Skeletal muscle satellite cell (primary cell): Measurements from ENCODE around the gene UBE2L6.

Experiments
- H3K27me3 ChIP-seq: 2 replicates; pipeline ENCODE4 v1.7.0; 2013; ENCODE audit warnings: low read length; ENCODE audit not compliant: control insufficient read depth, insufficient read depth
- H3K36me3 ChIP-seq: 2 replicates; pipeline ENCODE4 v1.7.0; 2013; ENCODE audit warnings: mild to moderate bottlenecking, control low read depth, low read length; ENCODE audit not compliant: insufficient read depth
- H3K4me1 ChIP-seq: 2 replicates; pipeline ENCODE4 v1.7.0; 2013; ENCODE audit warnings: low read length; ENCODE audit not compliant: control insufficient read depth, insufficient read depth
- H3K4me2 ChIP-seq: 2 replicates; pipeline ENCODE4 v1.7.0; 2013; ENCODE audit warnings: mild to moderate bottlenecking, low read length
- H3K4me3 ChIP-seq: 2 replicates; pipeline ENCODE4 v1.7.0; 2013; ENCODE audit warnings: low read length
- H3K9ac ChIP-seq: 2 replicates; pipeline ENCODE4 v1.7.0; 2013; ENCODE audit warnings: mild to moderate bottlenecking, low read depth, low read length, moderate library complexity
- H3K9me3 ChIP-seq: replicated peaks from 2 replicates; pipeline ENCODE4 v1.7.0; 2013; ENCODE audit warnings: mild to moderate bottlenecking, control low read depth, low read length

UBE2L6 gene

DNA sequence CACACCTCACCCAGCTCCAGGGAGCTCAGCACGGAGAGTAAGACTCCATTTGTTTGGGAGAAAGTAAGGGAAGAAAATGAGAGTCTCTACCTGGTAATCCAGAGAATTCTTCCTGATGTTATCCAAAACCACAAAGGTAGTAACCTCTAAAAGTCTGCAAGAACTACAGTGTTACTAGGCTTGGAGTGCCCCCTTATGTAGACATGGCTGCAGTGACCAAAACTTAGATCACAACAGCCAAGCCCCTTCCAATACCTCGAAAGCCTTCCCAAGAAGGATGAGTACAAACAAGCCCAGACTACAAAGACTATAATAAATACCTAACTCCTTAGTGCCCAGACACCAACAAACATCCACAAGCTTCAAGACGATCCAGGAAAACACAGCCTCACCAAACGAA lies 4.9 kb downstream of the UBE2L6 start:
- Histone ChIP-seq H3K4me1 (peaks cover 5% of the 10 kb centered on the region), H3K36me3 (peaks cover under 1% of the 10 kb centered on the region), H3K9ac (no peak overlapping the region), H3K4me3 (no peak overlapping the region), H3K27me3 (no peaks in the 10 kb centered on the region), H3K4me2 (no peak overlapping the region), H3K9me3 (no peaks in the 10 kb centered on the region)

DNA sequence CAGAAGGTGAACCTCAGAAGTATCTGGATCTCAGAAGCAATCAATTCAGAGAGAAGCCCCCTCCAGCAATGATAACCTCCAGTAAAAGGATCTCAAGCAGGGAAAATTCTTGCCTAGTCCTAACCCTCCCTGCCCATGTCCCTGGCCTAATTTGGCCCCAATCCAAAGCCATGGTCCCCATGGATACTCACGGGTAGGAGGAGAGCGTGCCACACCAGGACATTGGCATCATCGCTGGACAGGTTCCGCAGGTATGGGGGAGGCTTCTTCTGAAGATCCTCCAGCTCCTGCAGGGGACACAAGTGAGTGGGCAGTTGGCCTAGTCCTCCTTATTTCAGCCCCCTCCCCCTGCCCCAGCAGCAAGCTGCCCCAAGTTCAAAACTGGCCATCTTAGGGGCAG lies 7.3 kb downstream of the UBE2L6 start:
- Histone ChIP-seq H3K36me3 (peaks cover 3% of the 10 kb centered on the region), H3K9me3 (no peaks in the 10 kb centered on the region), H3K4me2 (no peak overlapping the region)

DNA sequence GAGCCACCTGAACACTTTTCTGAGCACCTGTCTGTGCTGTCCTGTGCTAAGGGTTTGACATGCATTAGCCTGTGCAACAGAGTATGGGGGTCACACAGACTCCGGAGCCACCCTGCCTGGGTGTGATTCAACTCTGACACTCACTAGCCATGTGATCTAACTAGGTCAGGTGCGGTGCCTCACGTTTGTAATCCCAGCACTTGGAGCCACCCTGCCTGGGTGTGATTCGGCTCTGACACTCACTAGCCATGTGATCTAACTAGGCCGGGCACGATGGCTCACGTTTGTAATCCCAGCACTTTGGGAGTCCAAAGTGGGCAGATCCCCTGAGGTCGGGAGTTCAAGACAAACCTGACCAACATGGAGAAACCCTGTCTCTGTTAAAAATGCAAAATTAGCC lies 11.4 kb downstream of the UBE2L6 start:
- Histone ChIP-seq H3K4me3 (no peak overlapping the region), H3K9me3 (no peaks in the 10 kb centered on the region), H3K9ac (no peak overlapping the region), H3K4me2 (no peak overlapping the region), H3K36me3 (peaks cover 17% of the 10 kb centered on the region), H3K27me3 (no peaks in the 10 kb centered on the region), H3K4me1 (no peaks in the 10 kb centered on the region)

More for the DNA sequence above, 7.3 kb downstream of the UBE2L6 start:
- H3K27me3 ChIP-seq, result no peaks in the 10 kb centered on the region
- H3K4me3 ChIP-seq, result no peak overlapping the region
- no peak overlapping the region for H3K9ac ChIP-seq
- no peaks in the 10 kb centered on the region for H3K4me1 ChIP-seq

DNA sequence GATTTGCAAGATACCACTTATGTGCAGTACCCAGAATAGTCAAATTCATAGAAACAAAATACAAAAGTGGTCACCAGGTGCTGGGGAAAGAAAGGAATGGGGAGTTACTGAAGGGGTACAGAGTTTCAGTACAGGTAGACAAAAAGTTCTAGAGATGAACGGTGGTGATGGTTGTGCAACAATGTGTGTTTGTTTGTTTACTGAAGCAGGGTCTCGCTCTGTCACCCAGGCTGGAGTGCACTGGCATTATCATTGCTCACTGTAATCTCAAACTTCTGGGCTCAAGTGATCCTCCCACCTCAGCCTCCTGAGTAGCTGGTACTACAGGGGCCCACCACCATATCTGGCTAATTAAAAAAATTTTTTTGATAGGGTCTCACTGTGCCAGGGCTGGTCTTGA lies 12.1 kb downstream of the UBE2L6 start:
- H3K27me3 ChIP-seq, result no peaks in the 10 kb centered on the region

DNA sequence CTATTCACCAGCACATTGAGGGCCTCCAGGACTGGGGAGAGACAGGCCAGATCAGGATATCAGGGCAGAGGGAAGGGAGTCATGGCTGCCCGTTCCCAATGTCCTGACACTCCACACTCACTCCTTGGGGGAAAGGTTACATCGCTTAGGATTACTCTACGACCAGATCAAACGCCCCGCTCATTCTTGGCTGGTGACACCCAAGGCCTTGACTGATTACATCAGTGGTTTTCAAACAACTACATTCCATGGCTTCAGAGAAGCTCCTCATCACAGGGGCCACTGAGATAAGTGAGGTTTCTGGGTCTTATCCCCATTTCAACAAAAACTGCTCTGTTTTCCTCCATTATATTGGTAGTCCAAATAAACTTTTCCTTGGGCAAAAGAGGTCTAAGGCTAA lies 15.0 kb downstream of the UBE2L6 start:
- Histone ChIP-seq H3K27me3 (no peaks in the 10 kb centered on the region), H3K9me3 (no peaks in the 10 kb centered on the region), H3K36me3 (peaks cover 20% of the 10 kb centered on the region), H3K4me3 (no peak overlapping the region), H3K9ac (no peak overlapping the region), H3K4me2 (no peak overlapping the region), H3K4me1 (no peaks in the 10 kb centered on the region)

More for the DNA sequence above, 12.1 kb downstream of the UBE2L6 start:
- Histone ChIP-seq H3K9ac (no peak overlapping the region), H3K36me3 (peaks cover 17% of the 10 kb centered on the region), H3K4me2 (no peak overlapping the region), H3K9me3 (no peaks in the 10 kb centered on the region), H3K4me1 (no peaks in the 10 kb centered on the region), H3K4me3 (no peak overlapping the region)

DNA sequence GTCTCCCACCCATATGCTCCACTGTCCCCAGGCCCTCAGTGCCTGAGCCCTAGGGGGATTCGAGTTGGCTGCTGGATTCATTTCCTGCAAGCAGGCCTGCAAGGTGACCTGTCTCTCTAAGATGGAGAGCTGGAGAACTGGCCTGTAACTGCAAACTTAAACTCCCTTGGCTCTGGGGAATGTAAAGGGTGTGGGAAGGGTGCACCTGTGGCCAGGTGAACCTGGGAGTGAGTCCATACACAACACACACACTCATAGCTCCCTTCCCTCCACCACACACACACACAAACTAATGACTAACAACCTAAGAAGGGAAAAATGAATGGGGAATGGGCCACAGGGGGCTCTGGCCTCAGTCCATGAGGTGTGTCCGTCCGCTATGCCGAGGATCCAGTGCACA lies 15.5 kb downstream of the UBE2L6 start:
- H3K9me3 ChIP-seq, result no peaks in the 10 kb centered on the region
- no peak overlapping the region for H3K4me3 ChIP-seq
- H3K4me1 ChIP-seq, result no peaks in the 10 kb centered on the region
- H3K36me3 ChIP-seq, result peaks cover 19% of the 10 kb centered on the region
- H3K9ac ChIP-seq, result no peak overlapping the region
- no peak overlapping the region for H3K4me2 ChIP-seq
- no peaks in the 10 kb centered on the region for H3K27me3 ChIP-seq

DNA sequence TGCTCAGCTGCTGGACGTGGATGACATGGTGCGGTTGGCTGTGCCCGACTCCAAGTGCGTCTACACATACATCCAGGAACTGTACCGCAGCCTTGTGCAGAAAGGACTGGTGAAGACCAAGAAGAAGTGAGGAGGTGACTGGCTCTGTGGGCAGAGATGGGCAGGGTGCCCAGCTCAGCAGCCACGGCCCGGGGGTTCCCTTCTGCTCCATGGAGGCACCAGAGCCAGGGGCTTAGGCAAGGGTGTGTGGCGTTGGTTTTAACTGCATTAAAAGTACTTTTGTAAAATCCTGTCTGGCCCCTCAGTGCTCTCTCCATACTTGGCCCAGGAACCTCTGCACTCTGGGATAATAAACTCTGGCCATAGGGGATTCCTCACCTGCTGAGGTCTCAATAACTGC lies 17.5 kb downstream of the UBE2L6 start:
- peaks cover 18% of the 10 kb centered on the region for H3K36me3 ChIP-seq
- no peaks in the 10 kb centered on the region for H3K27me3 ChIP-seq
- no peak overlapping the region for H3K4me2 ChIP-seq
- no peak overlapping the region for H3K9ac ChIP-seq
- no peaks in the 10 kb centered on the region for H3K9me3 ChIP-seq
- no peaks in the 10 kb centered on the region for H3K4me1 ChIP-seq
- no peak overlapping the region for H3K4me3 ChIP-seq

DNA sequence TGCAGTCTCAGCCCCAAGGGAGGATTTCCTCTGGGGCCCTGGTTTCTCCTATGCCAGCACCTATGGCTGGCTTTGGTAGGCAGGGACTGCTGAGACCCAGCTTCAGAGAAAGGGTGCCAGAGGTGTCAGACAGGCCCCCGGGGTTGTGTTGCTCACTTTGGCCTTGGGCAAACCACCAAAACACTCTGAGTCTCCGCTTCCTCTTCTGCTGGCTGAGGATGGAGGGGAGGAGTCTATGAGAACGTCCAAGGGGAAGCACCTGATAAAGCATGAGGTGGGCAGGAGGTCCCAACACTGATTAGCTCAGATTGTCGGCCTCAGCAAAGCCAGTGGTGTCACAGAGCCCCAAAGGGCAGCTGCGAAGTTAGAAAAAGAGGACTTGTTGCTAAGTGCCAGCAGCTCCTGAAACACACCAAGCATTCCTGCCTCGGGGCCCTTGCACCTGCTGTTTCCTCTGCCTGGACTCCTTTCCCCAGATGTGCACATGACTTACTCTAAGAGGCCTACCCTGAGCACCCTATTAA lies 19.6 kb downstream of the UBE2L6 start:
- Histone ChIP-seq H3K4me3 (no peak overlapping the region), H3K4me1 (no peaks in the 10 kb centered on the region), H3K9ac (no peak overlapping the region), H3K36me3 (peaks cover 9% of the 10 kb centered on the region), H3K4me2 (no peak overlapping the region), H3K9me3 (no peaks in the 10 kb centered on the region), H3K27me3 (peaks cover 9% of the 10 kb centered on the region)

DNA sequence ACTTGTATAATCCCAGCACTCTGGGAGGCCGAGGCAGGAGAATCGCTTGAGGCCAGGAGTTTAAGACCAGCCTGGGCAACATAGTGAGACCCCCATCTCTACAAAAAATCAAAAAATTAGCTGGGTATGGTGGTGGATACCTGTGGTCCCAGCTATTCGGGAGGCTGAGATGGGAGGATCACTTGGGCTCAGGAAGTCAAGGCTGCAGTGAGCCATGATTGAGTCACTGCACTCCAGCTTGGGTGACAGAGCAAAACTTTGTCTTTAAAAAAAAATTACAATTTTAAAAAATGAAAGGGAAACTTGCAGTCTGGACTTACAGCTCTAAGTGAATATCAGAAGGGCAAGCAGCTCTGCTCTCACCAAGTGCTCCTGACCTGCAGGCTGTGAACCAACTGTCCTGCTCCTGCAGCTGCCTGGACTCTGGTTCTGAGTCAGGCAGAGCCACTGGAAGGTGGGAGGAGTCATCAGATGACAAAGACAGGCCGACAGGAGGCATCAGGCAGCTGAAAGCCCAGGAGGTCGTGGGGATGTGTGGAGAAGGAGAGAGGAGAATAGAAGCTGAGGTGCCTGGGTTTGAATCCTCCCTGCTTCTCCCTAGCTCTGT lies 20.5 kb downstream of the UBE2L6 start:
- Histone ChIP-seq H3K4me3 (no peak overlapping the region), H3K4me2 (no peak overlapping the region), H3K4me1 (no peaks in the 10 kb centered on the region), H3K9me3 (no peaks in the 10 kb centered on the region), H3K36me3 (peaks cover 5% of the 10 kb centered on the region), H3K9ac (no peak overlapping the region), H3K27me3 (peaks cover 16% of the 10 kb centered on the region)

DNA sequence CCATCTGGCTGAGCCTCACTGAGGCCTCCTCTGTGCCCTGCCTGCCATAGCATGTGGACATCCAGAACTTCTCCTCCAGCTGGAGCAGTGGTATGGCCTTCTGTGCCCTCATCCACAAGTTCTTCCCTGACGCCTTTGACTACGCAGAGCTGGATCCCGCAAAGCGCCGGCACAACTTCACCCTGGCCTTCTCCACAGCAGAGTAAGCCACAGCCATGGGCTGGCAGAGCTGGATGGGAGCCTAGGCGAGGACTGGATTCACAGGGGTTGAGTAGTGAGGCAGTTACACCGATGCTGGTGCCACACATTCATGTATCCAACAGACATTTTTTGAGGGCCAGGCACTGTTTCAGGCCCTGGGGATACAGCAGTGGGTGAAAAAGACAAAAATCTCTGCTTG lies 21.0 kb downstream of the UBE2L6 start:
- Histone ChIP-seq H3K4me2 (no peak overlapping the region), H3K27me3 (peaks cover 16% of the 10 kb centered on the region), H3K4me1 (no peaks in the 10 kb centered on the region), H3K9ac (no peak overlapping the region), H3K4me3 (no peak overlapping the region), H3K9me3 (no peaks in the 10 kb centered on the region), H3K36me3 (peaks cover 5% of the 10 kb centered on the region)

DNA sequence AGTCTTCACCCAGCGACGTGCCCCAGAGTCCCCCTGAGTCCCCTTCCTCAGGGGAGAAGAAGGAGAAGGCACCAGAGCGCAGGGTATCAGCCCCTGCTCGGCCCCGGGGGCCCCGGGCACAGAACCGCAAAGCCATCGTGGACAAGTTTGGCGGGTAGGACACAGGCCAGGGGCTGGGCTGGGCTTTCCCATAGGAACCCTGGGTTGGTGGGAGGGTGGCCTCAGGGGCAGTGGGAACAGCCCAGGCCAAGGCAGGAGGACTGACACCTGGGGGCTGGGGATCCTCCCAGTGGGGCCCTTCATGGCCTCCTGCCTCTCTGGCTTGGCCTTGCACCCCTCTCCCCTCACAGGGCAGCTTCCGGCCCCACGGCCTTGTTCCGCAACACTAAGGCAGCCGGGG lies 21.6 kb downstream of the UBE2L6 start:
- H3K4me3 ChIP-seq, result no peak overlapping the region
- no peak overlapping the region for H3K4me2 ChIP-seq
- H3K36me3 ChIP-seq, result peaks cover 5% of the 10 kb centered on the region
- H3K27me3 ChIP-seq, result peaks cover 16% of the 10 kb centered on the region
- no peaks in the 10 kb centered on the region for H3K4me1 ChIP-seq
- no peaks in the 10 kb centered on the region for H3K9me3 ChIP-seq
- H3K9ac ChIP-seq, result no peak overlapping the region

DNA sequence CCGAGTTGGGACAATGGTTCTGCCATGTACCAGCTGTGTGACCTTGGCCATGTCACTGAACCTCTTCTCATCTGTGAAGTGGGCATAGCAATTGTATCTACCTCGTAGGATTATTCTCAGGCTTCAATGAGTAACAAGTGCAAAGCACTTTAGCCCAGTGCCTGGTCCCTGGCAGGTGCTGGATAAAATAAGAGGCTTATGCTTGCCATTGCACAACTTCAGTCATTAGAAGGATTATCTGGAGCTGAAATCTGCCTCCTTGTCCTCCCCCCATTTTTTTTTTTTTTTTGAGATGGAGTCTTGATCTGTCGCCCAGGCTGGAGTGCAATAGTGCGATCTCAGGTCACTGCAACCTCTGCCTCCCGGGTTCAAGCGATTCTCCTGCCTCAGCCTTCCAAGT lies 22.9 kb downstream of the UBE2L6 start:
- Histone ChIP-seq H3K9ac (no peak overlapping the region), H3K4me2 (no peak overlapping the region), H3K27me3 (peaks cover 21% of the 10 kb centered on the region), H3K4me1 (no peaks in the 10 kb centered on the region), H3K36me3 (peaks cover under 1% of the 10 kb centered on the region), H3K4me3 (no peak overlapping the region), H3K9me3 (no peaks in the 10 kb centered on the region)
